GM21717 (cell line): Measurements from ENCODE around the gene METTL24.
"Not testable (repeated sequence)": the region's sequence is repeated elsewhere in the genome, so short reads cannot be mapped to it uniquely, and the experiment has no call there.

Experiments used
- ATAC-seq: cut with Tn5 transposase; IDR thresholded peaks from one replicate; pipeline ENCODE4 v1.9.1; 2021; ENCODE audit warnings: mild to moderate bottlenecking, moderate library complexity; ENCODE audit not compliant: unreplicated experiment

METTL24 gene

GRCh38 chr6:110364364-110365105 is 6.4 kb upstream of the METTL24 start:
- ATAC-seq = no peak

GRCh38 chr6:110363748-110364147 is 5.6 kb upstream of the METTL24 start:
- no peak for ATAC-seq

GRCh38 chr6:110360676-110361075 is 2.5 kb upstream of the METTL24 start:
- no peak for ATAC-seq

GRCh38 chr6:110359556-110359955 is 1.4 kb upstream of the METTL24 start:
- no peak for ATAC-seq

GRCh38 chr6:110358553-110359160 is 508 bp upstream of the METTL24 start:
- no peak for ATAC-seq

GRCh38 chr6:110357298-110357663 is 868 bp downstream of the METTL24 start:
- no peak for ATAC-seq

- ATAC-seq = no peak
Measured at GRCh38 chr6:110356778-110357177, 1.4 kb downstream of the METTL24 start.

- ATAC-seq = no peak
Measured at GRCh38 chr6:110355727-110356126, 2.4 kb downstream of the METTL24 start.

- no peak for ATAC-seq
Measured at GRCh38 chr6:110355022-110355421, 3.1 kb downstream of the METTL24 start.

GRCh38 chr6:110354153-110354552 is 4.0 kb downstream of the METTL24 start:
- ATAC-seq = no peak

- ATAC-seq = no peak
Measured at GRCh38 chr6:110353457-110354001, 4.6 kb downstream of the METTL24 start.

GRCh38 chr6:110352563-110353262 is 5.4 kb downstream of the METTL24 start:
- no peak for ATAC-seq

GRCh38 chr6:110351986-110352385 is 6.2 kb downstream of the METTL24 start:
- ATAC-seq = no peak

GRCh38 chr6:110351546-110351945 is 6.6 kb downstream of the METTL24 start:
- no peak for ATAC-seq

GRCh38 chr6:110350593-110350992 is 7.6 kb downstream of the METTL24 start:
- ATAC-seq = not testable (repeated sequence)

GRCh38 chr6:110348961-110349690 is 9.0 kb downstream of the METTL24 start:
- no peak for ATAC-seq

GRCh38 chr6:110345025-110345424 is 13.1 kb downstream of the METTL24 start:
- no peak for ATAC-seq

- ATAC-seq = no peak
Measured at GRCh38 chr6:110342759-110343158, 15.4 kb downstream of the METTL24 start.

GRCh38 chr6:110341663-110342596 is 16.2 kb downstream of the METTL24 start:
- ATAC-seq = no peak

GRCh38 chr6:110341067-110341466 is 17.1 kb downstream of the METTL24 start:
- ATAC-seq = no peak
